Measurements from ENCODE around the gene CCM2. TPM values are rescaled to one million over a fixed set of nuclear protein-coding genes. Genes with fewer than 3 reads are reported as not detected.

The CCM2 gene
- total and polyA plus RNA-seq, 2 of the 8 experiments (the other 6 are each of a cell fraction or from before 2014, with no cell fraction given), result 31.6 to 41.2 TPM

GRCh38 chr7:45087301-45088145, 87.5 kb downstream of the CCM2 start:
- Histone ChIP-seq H3K4ac (replicated peaks; ENCODE audit: insufficient read length, low read depth, low read length) (no peak overlapping the region), H3K18ac (ENCODE audit: extremely low read depth, low read length) (no peak overlapping the region), H2BK5ac (ENCODE audit: low read depth, low read length) (no peak overlapping the region), H2AK5ac (ENCODE audit: low read depth, low read length) (no peak overlapping the region), H3K79me1 (ENCODE audit: low read depth, low read length) (no peaks in the 10 kb centered on the region), H3K27me3 (replicated peaks in 1 of 4; ENCODE audit: control insufficient read depth in 3 of 4, extremely low read depth in 1 of 4, insufficient read depth in 3 of 4, low read length in 3 of 4) (peaks cover 0 to 15% (median 10%) of the 10 kb centered on the region in 4 experiments; a peak in 5 of 7 replicates), H3K4me2 (ENCODE audit: insufficient read depth in 1 of 2, low read depth in 2 of 2, low read length in 2 of 2) (peak overlapping the region; percentile 59 to 88; a peak in 3 of 4 replicates), H3K27ac (ENCODE audit: low read depth, low read length) (no peak overlapping the region), H4K91ac (replicated peaks; ENCODE audit: insufficient read length, low read length) (peak overlapping the region; percentile 8), H3K4me1 (replicated peaks in 1 of 4; ENCODE audit: control insufficient read depth in 3 of 4, insufficient read depth in 4 of 4, low read length in 3 of 4) (peaks cover 2 to 11% (median 4%) of the 10 kb centered on the region in 4 experiments; a peak in 5 of 7 replicates), H3K23me2 (ENCODE audit: low read depth, low read length) (peaks cover 2% of the 10 kb centered on the region; the same call in 1 of the 2 replicates), H3K56ac (replicated peaks; ENCODE audit: insufficient read length, low read depth, low read length) (no peak overlapping the region), H4K8ac (ENCODE audit: extremely low read depth, insufficient read depth, low read length) (peak overlapping the region; percentile 35; the same call in 1 of the 2 replicates), H4K20me1 (replicated peaks in 1 of 2; ENCODE audit: control insufficient read depth in 1 of 2, insufficient read depth in 2 of 2, low read length in 2 of 2) (peaks cover 0 to 3% of the 10 kb centered on the region in 2 experiments), H3K9ac (replicated peaks in 1 of 4; ENCODE audit: extremely low read depth in 1 of 4, low read depth in 3 of 4, low read length in 3 of 4) (no peak overlapping the region), H2BK12ac (ENCODE audit: low read depth, low read length) (no peak overlapping the region), H3K79me2 (ENCODE audit: control insufficient read depth in 1 of 2, insufficient read depth in 2 of 2, low read length in 2 of 2) (no peaks in the 10 kb centered on the region), H4K5ac (ENCODE audit: insufficient read length, low read depth, low read length) (no peak overlapping the region), H3K36me3 (ENCODE audit: control insufficient read depth in 2 of 4, insufficient read depth in 4 of 4, low read length in 3 of 4) (no peaks in the 10 kb centered on the region), H2BK20ac (ENCODE audit: low read length) (no peak overlapping the region), H2AFZ (ENCODE audit: low read length) (no peak overlapping the region), H3K4me3 (ENCODE audit: extremely low read depth in 1 of 4, insufficient read depth in 2 of 4, low read depth in 3 of 4, low read length in 4 of 4) (peak overlapping the region; percentile 37 to 75 (median 57); a peak in 5 of 8 replicates), H3K14ac (ENCODE audit: insufficient read length) (no peak overlapping the region), H3K23ac (ENCODE audit: insufficient read length) (no peak overlapping the region), H3K9me3 (ENCODE audit: insufficient read depth in 2 of 2, low read depth in 1 of 2, low read length in 1 of 2) (no peaks in the 10 kb centered on the region), H2BK15ac (ENCODE audit: low read length) (no peak overlapping the region), H2BK120ac (replicated peaks; ENCODE audit: low read depth, low read length) (no peak overlapping the region)
- 92% methylated on average over 6 of the region's 6 CpGs; no CpG with 5 or more reads in 1 of the 2 experiments for WGBS, 2 experiments (ENCODE audit: extremely low coverage in 1 of 2, insufficient coverage in 1 of 2, insufficient read length in 1 of 2, insufficient replicate concordance in 2 of 2, low coverage in 1 of 2, low lambda C conversion rate in 2 of 2, missing lambda C conversion rate in 1 of 2)
- ChIA-PET POLR2A (ENCODE audit: partially characterized antibody) (no interaction called here), CTCF (ENCODE audit: partially characterized antibody) (interaction anchor here (0.9 to 1.1 kb wide), 5 partner anchors 18 to 122 kb away, joined by 3 to 5 read pairs (median 3); no protein-coding TSS in a partner anchor)
- no peak for FAIRE-seq
- DNase-seq (ENCODE audit: low read depth in 1 of 2, low spot score in 2 of 2), result no peak
- no peak for TF ChIP-seq RXRA (IDR thresholded peaks at IDR 0.05; ENCODE audit: insufficient read depth, low read depth, low read length)
- no peak for TF ChIP-seq MAFK (IDR thresholded peaks at IDR 0.05; ENCODE audit: low read depth, low read length)

All from H1 (cell line).